Liver (tissue), 9 donors: Measurements from ENCODE around the gene PYGO2. TPM values are rescaled to one million over a fixed set of nuclear protein-coding genes. Genes with fewer than 3 reads are reported as not detected.

ENCODE experiments used
- DNase-seq: peaks from one replicate; pipeline ENCODE4 v3.0.0-alpha.2; 2017; ENCODE audit warnings: low spot score
- H3K27ac ChIP-seq, 2 donors: one replicate each; pipeline ENCODE4 v1.7.0; 2013; ENCODE audit warnings: inconsistent platforms in 2 of 2, low read length in 2 of 2, control low read depth in 1 of 2, low read depth in 1 of 2, mild to moderate bottlenecking in 1 of 2
- H3K27me3 ChIP-seq, 4 donors: one replicate each; pipeline versions ENCODE4 v1.6.1 to v1.7.0; 2013; ENCODE audit warnings: low read length in 3 of 4, inconsistent platforms in 1 of 4, mild to moderate bottlenecking in 1 of 4, moderate library complexity in 1 of 4; ENCODE audit not compliant: control insufficient read depth in 4 of 4, insufficient read depth in 4 of 4
- H3K36me3 ChIP-seq, 4 donors: one replicate each; pipeline versions ENCODE4 v1.6.1 to v1.7.0; 2013; ENCODE audit warnings: low read length in 3 of 4, mild to moderate bottlenecking in 3 of 4, low read depth in 1 of 4, moderate library complexity in 1 of 4; ENCODE audit not compliant: control insufficient read depth in 4 of 4, insufficient read depth in 3 of 4
- H3K4me1 ChIP-seq, 4 donors: one replicate each; pipeline versions ENCODE4 v1.6.1 to v1.7.0; 2013; ENCODE audit warnings: low read length in 3 of 4, mild to moderate bottlenecking in 3 of 4, moderate library complexity in 1 of 4; ENCODE audit not compliant: control insufficient read depth in 4 of 4, insufficient read depth in 4 of 4
- H3K4me3 ChIP-seq, 3 donors: one replicate each; pipeline versions ENCODE4 v1.6.1 to v1.7.0; 2013; ENCODE audit warnings: low read length in 3 of 3, control low read depth in 1 of 3, low read depth in 1 of 3, mild to moderate bottlenecking in 1 of 3
- H3K9ac ChIP-seq, 2 donors: one replicate each; pipeline ENCODE4 v1.7.0; 2013; ENCODE audit warnings: low read length in 2 of 2, mild to moderate bottlenecking in 2 of 2, moderate library complexity in 2 of 2, control low read depth in 1 of 2, low read depth in 1 of 2
- H3K9me3 ChIP-seq, 4 donors: one replicate each; pipeline versions ENCODE4 v1.6.1 to v1.7.0; 2013; ENCODE audit warnings: low read length in 3 of 4; ENCODE audit not compliant: control insufficient read depth in 4 of 4
- CTCF ChIP-seq: fragments of 150-350 bp; IDR thresholded peaks from 2 replicates; pipeline ENCODE4 v1.5.1; 2017; ENCODE audit warnings: improper control_type of control experiment, low read depth, low read length; ENCODE audit not compliant: missing input control
- EGR1 ChIP-seq, 2 donors: IDR thresholded peaks; 2 replicates each; pipeline ENCODE4 v1.6.1; 2016 to 2018; ENCODE audit warnings: antibody characterized with exemption in 2 of 2, low read depth in 2 of 2
- FOXA1 ChIP-seq: IDR thresholded peaks from 2 replicates; pipeline ENCODE4 v1.6.1; 2016; ENCODE audit warnings: antibody characterized with exemption
- FOXA2 ChIP-seq: IDR thresholded peaks from 2 replicates; pipeline ENCODE4 v1.6.1; 2016; ENCODE audit warnings: antibody characterized with exemption
- GABPA ChIP-seq, 2 donors: IDR thresholded peaks in 1 of 2; conservative IDR thresholded peaks in 1 of 2; 2 replicates each; pipeline ENCODE4 v1.6.1; 2016; ENCODE audit warnings: antibody characterized with exemption in 2 of 2, mild to moderate bottlenecking in 1 of 2, moderate library complexity in 1 of 2
- HNF4A ChIP-seq, 2 donors: conservative IDR thresholded peaks; 2 replicates each; pipeline ENCODE4 v1.6.1; 2016; ENCODE audit warnings: antibody characterized with exemption in 2 of 2, mild to moderate bottlenecking in 2 of 2
- HNF4G ChIP-seq: IDR thresholded peaks from 2 replicates; pipeline ENCODE4 v1.6.1; 2016; ENCODE audit warnings: antibody characterized with exemption
- JUND ChIP-seq, 2 donors: IDR thresholded peaks; 2 replicates each; pipeline ENCODE4 v1.6.1; 2016; ENCODE audit warnings: antibody characterized with exemption in 2 of 2
- NR2F2 ChIP-seq: IDR thresholded peaks from 2 replicates; pipeline ENCODE4 v1.6.1; 2016; ENCODE audit warnings: antibody characterized with exemption
- RAD21 ChIP-seq, 2 donors: IDR thresholded peaks; 2 replicates each; pipeline ENCODE4 v1.6.1; 2016; ENCODE audit warnings: antibody characterized with exemption in 2 of 2, mild to moderate bottlenecking in 2 of 2
- REST ChIP-seq: IDR thresholded peaks from 2 replicates; pipeline ENCODE4 v1.6.1; 2016; ENCODE audit warnings: antibody characterized with exemption, mild to moderate bottlenecking
- RXRA ChIP-seq, 2 donors: IDR thresholded peaks; 2 replicates each; pipeline ENCODE4 v1.6.1; 2017 to 2018; ENCODE audit warnings: antibody characterized with exemption in 2 of 2, mild to moderate bottlenecking in 1 of 2
- SP1 ChIP-seq: IDR thresholded peaks from 2 replicates; pipeline ENCODE4 v1.6.1; 2018; ENCODE audit warnings: antibody characterized with exemption, mild to moderate bottlenecking
- TAF1 ChIP-seq: conservative IDR thresholded peaks from 2 replicates; pipeline ENCODE4 v1.6.1; 2016; ENCODE audit warnings: antibody characterized with exemption, mild to moderate bottlenecking
- YY1 ChIP-seq: IDR thresholded peaks from 2 replicates; pipeline ENCODE4 v1.6.1; 2016; ENCODE audit warnings: antibody characterized with exemption, mild to moderate bottlenecking
- WGBS: extraction: QIAGEN DNeasy Blood & Tissue Kit; methylation state at CpG from one replicate; pipeline ENCODE4 v1.1.7; 2013; 5-methylcytosine and 5-hydroxymethylcytosine counted together
- polyA plus RNA-seq, 2 donors: library from polyadenylated mRNA; stranded (reverse) in 1 of 2; unstranded in 1 of 2; fragments of 200-250 nt in 1 of 2; fragments of >200 nt in 1 of 2; fragmentation: Nextera tagmentation in 1 of 2; extraction: Ambion mirVana in 1 of 2; gene quantifications; one replicate each; pipeline versions ENCODE4 v1.2.1 to v1.2.3, GENCODE V29; 2013 to 2015
- total RNA-seq, 2 donors: library from RNA; depleted of rRNA; stranded (reverse); fragments of >200 nt; gene quantifications; one replicate each; pipeline ENCODE4 v1.2.3, GENCODE V29; 2014
- TF ChIP-seq, protein P1 (sequence below): IDR thresholded peaks from 2 replicates; pipeline ENCODE4 v1.6.1; 2016; ENCODE audit warnings: antibody characterized with exemption
- TF ChIP-seq, protein P2 (sequence below): IDR thresholded peaks from 2 replicates; pipeline ENCODE4 v1.6.1; 2016; ENCODE audit warnings: antibody characterized with exemption
- TF ChIP-seq, protein P3 (sequence below): IDR thresholded peaks from 2 replicates; pipeline ENCODE4 v1.6.1; 2016; ENCODE audit warnings: antibody characterized with exemption
- donor health status: healthy.
- donor health status: healthy.
- donor health status: healthy.
- donor health status: healthy.
- donor health status: healthy.

Gene PYGO2
- total and polyA plus RNA-seq, 4 donors: 5.0 to 8.2 (median 7.0) TPM

DNA sequence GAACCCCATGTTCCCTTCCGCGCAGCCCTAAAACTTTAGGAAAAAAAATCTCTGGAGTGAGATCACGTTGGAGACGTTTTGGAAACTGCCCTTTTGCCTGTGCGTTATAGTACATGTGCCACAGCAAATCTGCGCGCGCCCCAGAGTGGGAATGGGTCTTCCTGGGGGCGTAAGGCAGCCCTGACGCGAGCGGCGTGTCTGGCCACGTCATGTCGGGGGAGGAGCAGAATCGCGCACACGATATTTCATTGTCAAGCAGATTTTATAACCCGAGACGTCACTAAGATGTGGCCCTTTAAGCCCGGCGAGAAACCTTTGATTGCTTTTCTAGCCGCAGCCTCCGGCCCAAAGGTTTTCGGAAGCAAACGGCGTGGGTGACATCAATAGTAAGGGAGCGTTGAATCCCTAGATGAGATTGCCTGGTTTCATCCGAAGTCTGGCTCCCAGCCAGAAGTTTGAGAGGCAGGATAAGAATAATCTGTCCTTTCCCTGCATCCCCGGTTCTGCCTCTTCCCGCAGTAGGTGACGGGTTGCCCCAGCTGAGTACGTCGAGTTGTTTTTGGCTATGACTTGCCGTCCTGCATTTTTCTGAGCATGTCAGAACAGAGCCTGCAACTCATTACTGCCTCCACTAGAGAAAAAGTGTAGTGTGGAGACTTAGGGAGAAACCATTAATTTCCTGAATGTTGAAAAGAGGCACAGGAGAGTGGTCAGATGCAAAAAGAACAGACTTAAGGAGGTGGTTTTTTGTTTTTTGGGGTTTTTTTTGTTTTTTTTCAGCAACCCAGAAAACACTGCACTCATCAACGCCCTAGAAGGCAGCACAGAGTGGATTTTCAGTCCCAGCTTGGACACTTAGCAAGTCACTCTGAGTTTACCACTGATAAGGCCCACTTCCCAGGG is 24.2 kb downstream of the PYGO2 start:
- under 1% methylated on average over 36 of the region's 36 CpGs for WGBS
- Histone ChIP-seq H3K4me3 (peak overlapping the region; percentile 49 to 77 (median 63)), H3K27me3 (no peaks in the 10 kb centered on the region), H3K27ac (peak overlapping the region; percentile 94 to 100), H3K9me3 (no peaks in the 10 kb centered on the region), H3K4me1 (peaks cover 0 to 36% (median 24%) of the 10 kb centered on the region in 4 donors), H3K36me3 (no peaks in the 10 kb centered on the region), H3K9ac (peak overlapping the region; percentile 98)
- peak; percentile 85 for DNase-seq
- TF ChIP-seq, protein P1, sequence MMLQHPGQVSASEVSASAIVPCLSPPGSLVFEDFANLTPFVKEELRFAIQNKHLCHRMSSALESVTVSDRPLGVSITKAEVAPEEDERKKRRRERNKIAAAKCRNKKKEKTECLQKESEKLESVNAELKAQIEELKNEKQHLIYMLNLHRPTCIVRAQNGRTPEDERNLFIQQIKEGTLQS: peak; percentile 36
- TF ChIP-seq RXRA (IDR thresholded peaks at IDR 0.05) (no peak), YY1 (peak; percentile 68), GABPA (IDR thresholded peaks at IDR 0.05 in 1 of 2, conservative IDR thresholded peaks at IDR 0.05 in 1 of 2) (peak in 1 of 2 donors; percentile 6), HNF4G (no peak), RAD21 (IDR thresholded peaks at IDR 0.05) (peak; percentile 11 to 61), CTCF (peak; percentile 29), REST (peak; percentile 89), FOXA1 (no peak), HNF4A (conservative IDR thresholded peaks at IDR 0.05) (peak in 1 of 2 donors; percentile 4), EGR1 (IDR thresholded peaks at IDR 0.05; ENCODE audit: low read depth in 2 of 2) (peak; percentile 78 to 85), NR2F2 (no peak), SP1 (no peak), TAF1 (peak; percentile 41), FOXA2 (no peak), JUND (IDR thresholded peaks at IDR 0.05) (peak in 1 of 2 donors; percentile 61)
- TF ChIP-seq, protein P2, sequence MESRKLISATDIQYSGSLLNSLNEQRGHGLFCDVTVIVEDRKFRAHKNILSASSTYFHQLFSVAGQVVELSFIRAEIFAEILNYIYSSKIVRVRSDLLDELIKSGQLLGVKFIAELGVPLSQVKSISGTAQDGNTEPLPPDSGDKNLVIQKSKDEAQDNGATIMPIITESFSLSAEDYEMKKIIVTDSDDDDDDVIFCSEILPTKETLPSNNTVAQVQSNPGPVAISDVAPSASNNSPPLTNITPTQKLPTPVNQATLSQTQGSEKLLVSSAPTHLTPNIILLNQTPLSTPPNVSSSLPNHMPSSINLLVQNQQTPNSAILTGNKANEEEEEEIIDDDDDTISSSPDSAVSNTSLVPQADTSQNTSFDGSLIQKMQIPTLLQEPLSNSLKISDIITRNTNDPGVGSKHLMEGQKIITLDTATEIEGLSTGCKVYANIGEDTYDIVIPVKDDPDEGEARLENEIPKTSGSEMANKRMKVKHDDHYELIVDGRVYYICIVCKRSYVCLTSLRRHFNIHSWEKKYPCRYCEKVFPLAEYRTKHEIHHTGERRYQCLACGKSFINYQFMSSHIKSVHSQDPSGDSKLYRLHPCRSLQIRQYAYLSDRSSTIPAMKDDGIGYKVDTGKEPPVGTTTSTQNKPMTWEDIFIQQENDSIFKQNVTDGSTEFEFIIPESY: no peak
- TF ChIP-seq, protein P3, sequence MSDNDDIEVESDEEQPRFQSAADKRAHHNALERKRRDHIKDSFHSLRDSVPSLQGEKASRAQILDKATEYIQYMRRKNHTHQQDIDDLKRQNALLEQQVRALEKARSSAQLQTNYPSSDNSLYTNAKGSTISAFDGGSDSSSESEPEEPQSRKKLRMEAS: peak; percentile 6
